ENCODE data around the gene RANBP10. TPM values are rescaled to one million over a fixed set of nuclear protein-coding genes. Genes with fewer than 3 reads are reported as not detected.

The RANBP10 gene
- total and polyA plus RNA-seq, 9 of the 15 experiments (the other 6 are each of a cell fraction or from before 2014, with no cell fraction given): 0.61 to 19.3 (median 5.9) TPM

GRCh38 chr16:67847064-67847861 lies 40.9 kb upstream of the RANBP10 start, which contains the start of gene CENPT (continued):
- TF ChIP-seq GMEB1 (CRISPR knock-in tag; IDR thresholded peaks at IDR 0.05) (no peak), ZNF3 (CRISPR knock-in tag; IDR thresholded peaks at IDR 0.05) (no peak), PRMT5 (CRISPR knock-in tag; IDR thresholded peaks at IDR 0.05) (no peak), POU5F1 (IDR thresholded peaks at IDR 0.05; ENCODE audit: borderline replicate concordance, low read depth, low read length, partially characterized antibody) (no peak), CC2D1A (IDR thresholded peaks at IDR 0.05) (no peak), ZNF277 (CRISPR knock-in tag; IDR thresholded peaks at IDR 0.05; ENCODE audit: borderline replicate concordance) (no peak), RBM17 (IDR thresholded peaks at IDR 0.05; ENCODE audit: borderline replicate concordance, low read depth, low read length) (no peak), TAF15 (IDR thresholded peaks at IDR 0.05; ENCODE audit: low read depth, low read length) (no peak), NFIX (CRISPR knock-in tag; IDR thresholded peaks at IDR 0.05; ENCODE audit: low read depth) (no peak), FOXP4 (CRISPR knock-in tag; IDR thresholded peaks at IDR 0.05; ENCODE audit: borderline replicate concordance) (peak; percentile 91), PHB2 (IDR thresholded peaks at IDR 0.05; ENCODE audit: low read depth) (no peak), PHTF2 (CRISPR knock-in tag; IDR thresholded peaks at IDR 0.05) (no peak), ILK (tag; IDR thresholded peaks at IDR 0.05; ENCODE audit: borderline replicate concordance, low read depth) (no peak), BMI1 (IDR thresholded peaks at IDR 0.05; ENCODE audit: low read length) (no peak), SRSF1 (IDR thresholded peaks at IDR 0.05; ENCODE audit: low read depth, low read length) (no peak), HMG20A (CRISPR knock-in tag; conservative IDR thresholded peaks at IDR 0.05) (no peak), KLF16 (IDR thresholded peaks at IDR 0.05) (no peak; the same call in 1 of the 2 replicates), ELK3 (CRISPR knock-in tag; IDR thresholded peaks at IDR 0.05) (no peak), SLC30A9 (CRISPR knock-in tag; IDR thresholded peaks at IDR 0.05) (no peak)
- TF ChIP-seq, protein P1, sequence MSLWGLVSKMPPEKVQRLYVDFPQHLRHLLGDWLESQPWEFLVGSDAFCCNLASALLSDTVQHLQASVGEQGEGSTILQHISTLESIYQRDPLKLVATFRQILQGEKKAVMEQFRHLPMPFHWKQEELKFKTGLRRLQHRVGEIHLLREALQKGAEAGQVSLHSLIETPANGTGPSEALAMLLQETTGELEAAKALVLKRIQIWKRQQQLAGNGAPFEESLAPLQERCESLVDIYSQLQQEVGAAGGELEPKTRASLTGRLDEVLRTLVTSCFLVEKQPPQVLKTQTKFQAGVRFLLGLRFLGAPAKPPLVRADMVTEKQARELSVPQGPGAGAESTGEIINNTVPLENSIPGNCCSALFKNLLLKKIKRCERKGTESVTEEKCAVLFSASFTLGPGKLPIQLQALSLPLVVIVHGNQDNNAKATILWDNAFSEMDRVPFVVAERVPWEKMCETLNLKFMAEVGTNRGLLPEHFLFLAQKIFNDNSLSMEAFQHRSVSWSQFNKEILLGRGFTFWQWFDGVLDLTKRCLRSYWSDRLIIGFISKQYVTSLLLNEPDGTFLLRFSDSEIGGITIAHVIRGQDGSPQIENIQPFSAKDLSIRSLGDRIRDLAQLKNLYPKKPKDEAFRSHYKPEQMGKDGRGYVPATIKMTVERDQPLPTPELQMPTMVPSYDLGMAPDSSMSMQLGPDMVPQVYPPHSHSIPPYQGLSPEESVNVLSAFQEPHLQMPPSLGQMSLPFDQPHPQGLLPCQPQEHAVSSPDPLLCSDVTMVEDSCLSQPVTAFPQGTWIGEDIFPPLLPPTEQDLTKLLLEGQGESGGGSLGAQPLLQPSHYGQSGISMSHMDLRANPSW (CRISPR knock-in tag; IDR thresholded peaks at IDR 0.05): no peak; the same call in 1 of the 2 replicates
